ENCODE data around the gene SIN3A. TPM values are rescaled to one million over a fixed set of nuclear protein-coding genes. Genes with fewer than 3 reads are reported as not detected.
"Not testable (repeated sequence)": the region's sequence is repeated elsewhere in the genome, so short reads cannot be mapped to it uniquely, and the experiment has no call there.

Gene SIN3A
- polyA plus RNA-seq, 1 experiment, result 39.5 TPM

- DNase-seq (ENCODE audit: low read depth), result no peak
- POLR2A ChIA-PET, result no interaction called here
- peaks cover 12% of the 10 kb centered on the region for H3K27me3 ChIP-seq (ENCODE audit: control insufficient read depth, insufficient read depth, low read length)
- TF ChIP-seq, protein P1, sequence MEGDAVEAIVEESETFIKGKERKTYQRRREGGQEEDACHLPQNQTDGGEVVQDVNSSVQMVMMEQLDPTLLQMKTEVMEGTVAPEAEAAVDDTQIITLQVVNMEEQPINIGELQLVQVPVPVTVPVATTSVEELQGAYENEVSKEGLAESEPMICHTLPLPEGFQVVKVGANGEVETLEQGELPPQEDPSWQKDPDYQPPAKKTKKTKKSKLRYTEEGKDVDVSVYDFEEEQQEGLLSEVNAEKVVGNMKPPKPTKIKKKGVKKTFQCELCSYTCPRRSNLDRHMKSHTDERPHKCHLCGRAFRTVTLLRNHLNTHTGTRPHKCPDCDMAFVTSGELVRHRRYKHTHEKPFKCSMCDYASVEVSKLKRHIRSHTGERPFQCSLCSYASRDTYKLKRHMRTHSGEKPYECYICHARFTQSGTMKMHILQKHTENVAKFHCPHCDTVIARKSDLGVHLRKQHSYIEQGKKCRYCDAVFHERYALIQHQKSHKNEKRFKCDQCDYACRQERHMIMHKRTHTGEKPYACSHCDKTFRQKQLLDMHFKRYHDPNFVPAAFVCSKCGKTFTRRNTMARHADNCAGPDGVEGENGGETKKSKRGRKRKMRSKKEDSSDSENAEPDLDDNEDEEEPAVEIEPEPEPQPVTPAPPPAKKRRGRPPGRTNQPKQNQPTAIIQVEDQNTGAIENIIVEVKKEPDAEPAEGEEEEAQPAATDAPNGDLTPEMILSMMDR (IDR thresholded peaks at IDR 0.05; ENCODE audit: insufficient read depth, low read depth, low read length), result no peak
- peaks cover 10% of the 10 kb centered on the region for H3K36me3 ChIP-seq (ENCODE audit: control insufficient read depth, insufficient read depth, low read length)
- H3K4me3 ChIP-seq (ENCODE audit: low read depth, low read length), result no peak overlapping the region
- CTCF ChIA-PET, result interaction anchor here (1.9 kb wide), 1 partner anchor 17 kb away, joined by 5 read pairs; no protein-coding TSS in a partner anchor
These were observed 100.7 kb downstream of the SIN3A start for GRCh38 chr15:75350601-75351361.

- DNase-seq (ENCODE audit: low read depth), result no peak
- ChIA-PET POLR2A (no interaction called here), CTCF (interaction anchor here (1.9 kb wide), 1 partner anchor 17 kb away, joined by 5 read pairs; no protein-coding TSS in a partner anchor)
- TF ChIP-seq, protein P1 (IDR thresholded peaks at IDR 0.05; ENCODE audit: insufficient read depth, low read depth, low read length), result no peak
- Histone ChIP-seq H3K36me3 (ENCODE audit: control insufficient read depth, insufficient read depth, low read length) (peaks cover 8% of the 10 kb centered on the region), H3K27me3 (ENCODE audit: control insufficient read depth, insufficient read depth, low read length) (peaks cover 12% of the 10 kb centered on the region), H3K4me3 (ENCODE audit: low read depth, low read length) (no peak overlapping the region)
These were observed 101.5 kb downstream of the SIN3A start for GRCh38 chr15:75349851-75350588.

- H3K4me3 ChIP-seq (ENCODE audit: low read depth, low read length); H3K36me3 ChIP-seq (ENCODE audit: control insufficient read depth, insufficient read depth, low read length); POLR2A ChIA-PET; DNase-seq (ENCODE audit: low read depth): not testable (repeated sequence)
- H3K27me3 ChIP-seq (ENCODE audit: control insufficient read depth, insufficient read depth, low read length), result peaks cover 12% of the 10 kb centered on the region
- CTCF ChIA-PET, result interaction anchor here (0.5 kb wide), 1 partner anchor 140 kb away, joined by 3 read pairs; no protein-coding TSS in a partner anchor
These were observed 102.2 kb downstream of the SIN3A start for GRCh38 chr15:75349351-75349669.

DNA sequence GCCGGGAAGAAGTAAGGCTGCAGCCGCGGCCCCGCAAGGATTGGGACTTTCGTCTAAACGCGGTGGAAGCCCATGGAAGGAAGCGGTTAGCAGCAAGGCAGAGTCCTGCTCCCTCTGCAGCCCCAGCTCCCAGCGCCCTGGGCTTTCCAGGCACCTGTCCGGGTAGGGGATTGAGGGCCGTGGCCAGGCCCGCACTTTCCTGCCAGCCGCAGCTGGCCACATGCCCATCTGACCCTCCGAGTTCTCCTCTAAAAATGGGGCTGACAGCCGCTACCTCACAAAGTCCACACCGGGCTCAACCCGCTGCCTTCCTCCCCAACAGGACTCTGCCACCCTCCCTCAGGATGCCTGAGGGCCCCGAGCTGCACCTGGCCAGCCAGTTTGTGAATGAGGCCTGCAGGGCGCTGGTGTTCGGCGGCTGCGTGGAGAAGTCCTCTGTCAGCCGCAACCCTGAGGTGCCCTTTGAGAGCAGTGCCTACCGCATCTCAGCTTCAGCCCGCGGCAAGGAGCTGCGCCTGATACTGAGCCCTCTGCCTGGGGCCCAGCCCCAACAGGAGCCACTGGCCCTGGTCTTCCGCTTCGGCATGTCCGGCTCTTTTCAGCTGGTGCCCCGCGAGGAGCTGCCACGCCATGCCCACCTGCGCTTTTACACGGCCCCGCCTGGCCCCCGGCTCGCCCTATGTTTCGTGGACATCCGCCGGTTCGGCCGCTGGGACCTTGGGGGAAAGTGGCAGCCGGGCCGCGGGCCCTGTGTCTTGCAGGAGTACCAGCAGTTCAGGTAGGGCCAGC lies 102.7 kb downstream of the SIN3A start:
- ChIA-PET CTCF (interaction anchor here (0.5 to 1.8 kb wide), 2 partner anchors 19 to 140 kb away, joined by 3 to 13 read pairs; partner anchors contain the start of gene MAN2C1), POLR2A (interaction anchor here (0.6 kb wide), 2 partner anchors 13 to 284 kb away, joined by 3 to 15 read pairs; no protein-coding TSS in a partner anchor)
- no peak for DNase-seq (ENCODE audit: low read depth)
- peaks cover 12% of the 10 kb centered on the region for H3K27me3 ChIP-seq (ENCODE audit: control insufficient read depth, insufficient read depth, low read length)
- H3K36me3 ChIP-seq (ENCODE audit: control insufficient read depth, insufficient read depth, low read length), result peaks cover 5% of the 10 kb centered on the region
- H3K4me3 ChIP-seq (ENCODE audit: low read depth, low read length), result peak overlapping the region; percentile 82
- TF ChIP-seq, protein P1 (IDR thresholded peaks at IDR 0.05; ENCODE audit: insufficient read depth, low read depth, low read length), result no peak

DNA sequence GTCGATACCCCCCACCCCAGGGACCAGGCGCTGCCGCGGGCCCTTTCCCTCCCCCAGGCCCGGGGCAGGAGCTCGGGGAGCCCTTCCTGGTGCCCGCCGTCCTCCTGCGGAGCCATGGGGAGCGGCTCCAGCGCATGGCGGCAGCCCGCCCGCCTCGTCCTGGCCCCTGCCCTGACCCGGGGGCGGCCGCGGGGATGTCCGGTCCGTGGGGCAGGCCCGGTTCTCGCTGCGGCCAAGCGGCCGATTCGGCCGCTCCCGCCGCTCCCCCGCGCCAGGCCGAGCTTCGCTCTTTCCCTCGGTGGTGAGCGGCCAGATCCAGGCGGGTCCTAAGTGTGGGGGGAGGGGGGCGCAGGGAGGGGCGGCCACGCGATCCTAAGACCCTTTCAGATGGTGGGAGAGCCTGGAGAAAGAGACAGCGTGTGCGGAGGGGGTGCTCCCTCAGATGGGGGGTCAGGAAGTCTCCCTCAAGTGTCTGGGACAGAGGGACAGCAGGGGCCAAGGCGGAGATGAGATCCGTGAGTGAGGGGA lies 103.4 kb downstream of the SIN3A start:
- H3K4me3 ChIP-seq (ENCODE audit: low read depth, low read length), result peak overlapping the region; percentile 82
- H3K36me3 ChIP-seq (ENCODE audit: control insufficient read depth, insufficient read depth, low read length), result peaks cover 2% of the 10 kb centered on the region; the same call in 1 of the 2 replicates
- DNase-seq (ENCODE audit: low read depth), result no peak
- CTCF ChIA-PET, result interaction anchor here (1.8 kb wide), 1 partner anchor 20 kb away, joined by 13 read pairs; the partner anchor contains the start of gene MAN2C1
- POLR2A ChIA-PET, result interaction anchor here (0.6 kb wide), 3 partner anchors 14 to 285 kb away, joined by 3 to 15 read pairs (median 9); no protein-coding TSS in a partner anchor
- H3K27me3 ChIP-seq (ENCODE audit: control insufficient read depth, insufficient read depth, low read length), result peaks cover 12% of the 10 kb centered on the region
- TF ChIP-seq, protein P1 (IDR thresholded peaks at IDR 0.05; ENCODE audit: insufficient read depth, low read depth, low read length), result no peak
